ENCODE data around the gene AGR2.

GRCh38 chr7:16774294-16774693 lies 30.5 kb downstream of the AGR2 start:
- TF ChIP-seq EZH2phosphoT487 (IDR thresholded peaks at IDR 0.05; ENCODE audit: borderline replicate concordance) = no peak
- TF ChIP-seq, protein P1, sequence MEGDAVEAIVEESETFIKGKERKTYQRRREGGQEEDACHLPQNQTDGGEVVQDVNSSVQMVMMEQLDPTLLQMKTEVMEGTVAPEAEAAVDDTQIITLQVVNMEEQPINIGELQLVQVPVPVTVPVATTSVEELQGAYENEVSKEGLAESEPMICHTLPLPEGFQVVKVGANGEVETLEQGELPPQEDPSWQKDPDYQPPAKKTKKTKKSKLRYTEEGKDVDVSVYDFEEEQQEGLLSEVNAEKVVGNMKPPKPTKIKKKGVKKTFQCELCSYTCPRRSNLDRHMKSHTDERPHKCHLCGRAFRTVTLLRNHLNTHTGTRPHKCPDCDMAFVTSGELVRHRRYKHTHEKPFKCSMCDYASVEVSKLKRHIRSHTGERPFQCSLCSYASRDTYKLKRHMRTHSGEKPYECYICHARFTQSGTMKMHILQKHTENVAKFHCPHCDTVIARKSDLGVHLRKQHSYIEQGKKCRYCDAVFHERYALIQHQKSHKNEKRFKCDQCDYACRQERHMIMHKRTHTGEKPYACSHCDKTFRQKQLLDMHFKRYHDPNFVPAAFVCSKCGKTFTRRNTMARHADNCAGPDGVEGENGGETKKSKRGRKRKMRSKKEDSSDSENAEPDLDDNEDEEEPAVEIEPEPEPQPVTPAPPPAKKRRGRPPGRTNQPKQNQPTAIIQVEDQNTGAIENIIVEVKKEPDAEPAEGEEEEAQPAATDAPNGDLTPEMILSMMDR (conservative IDR thresholded peaks at IDR 0.05; ENCODE audit: low read length) = no peak

All from Loucy (cell line).